ENCODE measurements around the gene WBP1. TPM values are rescaled to one million over a fixed set of nuclear protein-coding genes. Genes with fewer than 3 reads are reported as not detected.
A peak's percentile ranks its signal among the peaks of the same experiment; 100 is the strongest.
"Not testable (repeated sequence)": the region's sequence is repeated elsewhere in the genome, so short reads cannot be mapped to it uniquely, and the experiment has no call there.

WBP1 gene
- total RNA-seq, 1 donor from 2014 or later = 68.6 TPM

DNA sequence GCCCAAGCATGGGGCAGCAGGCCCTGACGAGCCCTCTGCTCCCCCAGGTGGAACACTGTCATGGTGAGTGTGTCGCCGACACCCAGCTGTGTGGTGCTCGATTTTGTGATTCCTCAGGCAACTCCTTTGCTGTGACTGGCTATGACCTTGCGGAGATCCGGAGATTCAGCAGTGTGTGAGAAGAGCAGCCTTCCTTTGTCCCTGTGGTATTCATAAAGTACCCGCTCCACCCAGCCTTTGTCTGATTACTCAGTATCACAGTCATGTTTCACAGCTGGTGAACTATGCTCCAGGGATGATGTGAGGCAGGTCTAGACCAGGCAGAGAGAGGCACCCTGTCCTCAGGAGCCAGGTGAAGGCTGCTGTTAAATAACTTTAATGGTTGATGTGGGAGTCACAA, 32.7 kb upstream of the WBP1 start:
- ATAC-seq (no peak), DNase-seq (ENCODE audit: low spot score) (no peak)
- intact Hi-C loops (cut with DNase I) = no loop called here

DNA sequence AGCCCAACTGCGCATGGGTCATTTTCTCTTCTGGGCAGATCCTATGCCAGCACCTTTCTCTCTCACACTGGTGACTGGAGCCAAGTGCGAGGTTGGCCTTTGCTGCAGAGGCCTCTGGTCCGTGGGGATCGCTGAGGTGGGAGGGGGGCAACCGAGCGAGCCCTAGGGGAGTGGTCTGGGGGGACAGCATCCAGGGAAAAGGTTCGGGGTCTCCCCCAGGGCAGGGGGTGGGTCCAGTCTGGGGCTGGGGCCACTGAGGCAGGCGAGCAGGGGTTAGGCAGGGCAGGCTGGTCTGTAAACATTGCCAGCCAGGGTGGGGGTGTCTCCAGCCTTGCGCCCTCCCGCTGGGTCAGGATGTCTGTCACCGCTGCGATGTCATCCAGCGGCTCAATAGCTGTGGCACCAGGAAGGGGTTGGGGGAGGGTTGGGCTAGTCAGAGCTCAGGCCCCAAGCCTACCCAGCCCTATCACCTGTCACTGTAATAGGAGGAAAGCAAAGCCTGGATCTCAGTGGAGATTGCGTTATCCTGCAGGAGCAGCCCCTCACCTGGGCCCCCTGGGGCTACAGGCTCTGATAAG, 32.0 kb upstream of the WBP1 start:
- ATAC-seq = no peak
- DNase-seq (ENCODE audit: low spot score) = no peak
- intact Hi-C loops (cut with DNase I) = no loop called here

GRCh38 chr2:74427551-74427950, 30.7 kb upstream of the WBP1 start:
- intact Hi-C loops (cut with DNase I) = no loop called here
- no peak for DNase-seq (ENCODE audit: low spot score)
- no peak for ATAC-seq

GRCh38 chr2:74428675-74429074, 29.6 kb upstream of the WBP1 start:
- intact Hi-C loops (cut with DNase I) = no loop called here
- ATAC-seq = no peak
- no peak for DNase-seq (ENCODE audit: low spot score)

DNA sequence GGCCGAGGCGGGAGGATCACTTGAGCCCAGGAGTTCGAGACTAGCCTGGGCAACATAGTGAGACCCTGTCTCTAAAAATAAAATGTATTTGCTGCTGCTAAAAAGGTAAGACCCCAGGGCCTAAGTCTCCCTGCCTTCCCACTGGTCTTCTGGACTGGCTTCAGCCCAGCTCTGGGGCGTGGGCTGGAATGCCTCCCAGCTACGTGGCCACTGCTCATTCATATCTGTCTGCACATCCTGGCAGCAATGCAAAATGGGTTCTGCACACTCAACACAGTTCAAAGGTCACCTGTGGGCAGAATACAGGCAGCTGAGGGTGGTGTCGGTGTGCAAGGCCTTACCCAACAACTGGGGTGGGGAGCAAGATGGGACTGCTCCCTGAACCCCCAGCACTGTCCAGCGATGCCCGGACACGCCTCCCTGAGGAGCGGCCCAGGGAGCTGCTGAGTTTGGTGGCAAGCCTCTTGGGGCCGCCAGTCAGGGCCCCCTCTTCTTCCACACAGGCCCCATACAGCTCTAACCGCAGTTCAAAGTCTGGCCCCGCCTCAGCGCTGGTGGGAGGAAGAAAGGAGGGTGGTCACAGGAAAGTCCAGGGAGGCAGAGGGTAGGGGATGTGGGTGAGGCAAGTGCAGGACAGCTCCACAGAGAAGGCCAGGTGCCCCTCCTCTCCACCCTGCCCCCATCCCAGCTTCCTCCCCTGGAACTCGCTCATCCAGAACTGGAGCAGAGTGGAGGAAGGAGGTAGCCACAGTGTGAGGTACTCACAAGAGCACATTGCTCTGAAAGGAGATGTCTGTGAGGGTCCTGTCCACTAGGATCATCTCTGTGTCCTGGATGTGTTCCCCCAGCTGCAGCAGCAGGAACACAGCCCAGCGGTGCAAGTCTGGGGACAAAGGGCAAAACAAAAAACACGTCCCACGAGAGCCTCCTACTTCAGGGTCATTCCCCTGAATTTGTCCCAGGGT, 28.5 kb upstream of the WBP1 start:
- ATAC-seq (no peak), DNase-seq (ENCODE audit: low spot score) (no peak)
- intact Hi-C loops (cut with DNase I) = no loop called here

- DNase-seq (ENCODE audit: low spot score) (no peak), ATAC-seq (no peak)
- intact Hi-C loops (cut with DNase I) = no loop called here
Measured at GRCh38 chr2:74430502-74430901, 27.7 kb upstream of the WBP1 start.

GRCh38 chr2:74436111-74436805, 22.0 kb upstream of the WBP1 start:
- intact Hi-C loops (cut with DNase I) = no loop called here
- no peak for ATAC-seq
- no peak for DNase-seq (ENCODE audit: low spot score)

DNA sequence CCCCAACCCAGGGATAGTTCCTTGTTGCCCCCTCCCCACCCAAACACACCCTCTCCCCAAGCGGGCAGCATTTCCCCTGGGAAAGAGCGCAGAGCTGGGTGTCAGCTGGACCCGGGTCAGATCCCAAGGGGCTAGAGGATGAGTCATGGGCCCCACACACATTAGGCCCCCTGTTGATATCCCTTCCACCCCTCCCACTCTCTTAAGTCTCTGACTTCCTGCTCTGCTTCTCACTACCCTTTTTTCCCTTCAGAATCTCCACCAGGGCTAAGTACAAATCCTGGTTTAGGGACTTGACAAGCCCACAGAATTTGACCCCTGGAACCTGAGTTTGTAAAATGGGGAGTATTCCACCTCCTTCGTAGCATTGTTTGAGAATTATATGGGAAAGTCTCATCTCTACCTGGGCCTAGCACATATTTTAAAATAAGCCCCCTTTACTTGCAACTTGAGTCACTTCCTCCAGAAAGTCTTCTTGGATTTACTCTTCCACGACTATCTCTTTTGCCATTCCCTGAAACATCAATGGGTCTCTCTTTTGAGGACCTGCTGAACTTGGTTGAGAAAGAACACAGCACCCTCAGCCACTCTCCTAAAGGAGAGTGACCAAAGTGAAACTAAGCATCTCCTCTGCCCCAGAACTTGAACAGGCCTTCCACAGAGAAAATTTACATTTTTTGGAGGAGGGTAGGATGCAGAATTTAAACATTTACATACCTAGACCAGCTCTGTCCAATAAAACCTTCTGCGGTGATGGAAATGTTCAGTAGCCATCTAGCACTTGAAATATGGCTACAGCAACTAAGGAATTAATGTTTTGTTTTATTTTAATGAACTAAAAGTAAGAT, 21.2 kb upstream of the WBP1 start:
- DNase-seq (ENCODE audit: low spot score) (no peak), ATAC-seq (no peak)
- intact Hi-C loops (cut with DNase I) = no loop called here

DNA sequence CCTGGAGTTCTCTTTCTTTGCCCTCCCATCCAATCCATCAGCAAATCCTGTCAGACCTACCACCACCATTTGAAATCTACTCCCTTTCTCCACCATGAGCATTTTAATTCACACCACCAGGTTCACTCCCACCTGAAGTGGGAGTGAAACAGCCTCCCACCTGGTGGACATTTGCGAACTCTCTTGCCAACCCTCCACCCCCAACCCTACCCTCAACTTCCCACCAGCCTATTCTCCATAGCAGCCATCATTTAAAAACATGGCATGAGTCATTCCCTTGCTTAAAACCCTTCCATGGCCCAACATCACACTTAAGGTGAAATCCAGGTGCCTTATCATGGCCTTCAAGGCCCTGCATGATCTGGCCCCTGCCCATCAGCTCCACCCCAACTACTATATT, 20.0 kb upstream of the WBP1 start:
- ATAC-seq (no peak), DNase-seq (ENCODE audit: low spot score) (no peak)
- intact Hi-C loops (cut with DNase I) = no loop called here

DNA sequence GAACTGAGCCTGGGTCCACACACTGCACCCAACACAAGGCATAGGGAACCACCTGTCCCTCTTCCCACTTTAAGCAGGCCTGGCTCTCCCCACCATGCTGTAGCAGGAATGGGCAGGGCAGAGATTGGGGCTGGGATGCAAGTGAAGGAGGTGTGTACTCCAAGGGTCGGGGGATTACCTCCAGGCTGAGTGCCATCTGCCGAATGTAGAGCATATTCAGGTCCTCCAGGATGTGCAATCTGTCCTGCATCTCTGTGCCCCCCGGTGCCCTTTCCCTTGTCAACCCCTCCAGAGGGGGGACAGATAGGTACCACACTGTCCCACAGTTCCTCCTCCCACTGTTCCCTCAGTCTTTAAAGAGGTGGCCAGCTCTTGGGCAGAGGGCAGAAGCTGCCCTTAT, 18.9 kb upstream of the WBP1 start:
- ATAC-seq (no peak), DNase-seq (ENCODE audit: low spot score) (no peak)
- intact Hi-C loops (cut with DNase I) = no loop called here

DNA sequence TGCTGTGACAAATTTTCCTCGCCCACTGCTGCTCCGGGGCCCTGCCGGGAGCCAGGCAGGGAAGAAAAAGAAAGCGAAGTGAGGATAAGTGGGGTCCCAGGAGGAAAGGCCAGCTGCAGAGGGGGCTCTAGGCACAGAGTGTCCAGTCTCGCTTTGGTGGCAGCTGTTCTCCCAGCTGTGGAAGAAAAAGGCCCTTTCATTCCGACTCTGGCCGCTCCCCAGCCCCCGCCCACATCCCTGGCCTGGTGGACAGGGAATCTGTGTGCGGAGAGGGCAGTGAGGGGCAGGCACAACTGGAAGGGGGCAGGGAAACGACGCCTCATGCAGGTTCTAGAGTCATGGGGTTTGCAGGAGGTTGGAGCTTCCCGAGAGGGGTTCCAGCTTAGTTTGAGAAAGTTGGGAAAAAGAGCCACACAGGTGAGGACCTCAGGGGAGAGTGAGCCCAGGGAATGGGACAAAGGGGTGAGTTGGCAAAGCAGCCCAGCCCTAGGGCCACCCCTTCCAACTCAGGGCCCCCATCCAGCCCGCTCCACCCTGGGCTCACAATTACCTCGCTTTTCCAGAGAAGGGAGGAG, 18.3 kb upstream of the WBP1 start:
- DNase-seq (ENCODE audit: low spot score) (peak; percentile 90), ATAC-seq (peak; percentile 84)
- intact Hi-C loops (cut with DNase I) = no loop called here

- DNase-seq (ENCODE audit: low spot score) = peak; percentile 93
- ATAC-seq = peak; percentile 93
- intact Hi-C loops (cut with DNase I) = no loop called here
Measured at GRCh38 chr2:74440378-74441169, 17.7 kb upstream of the WBP1 start.

GRCh38 chr2:74441170-74441689, 17.0 kb upstream of the WBP1 start:
- DNase-seq (ENCODE audit: low spot score) (peak; percentile 75), ATAC-seq (peak; percentile 18)
- intact Hi-C loops (cut with DNase I) = no loop called here

DNA sequence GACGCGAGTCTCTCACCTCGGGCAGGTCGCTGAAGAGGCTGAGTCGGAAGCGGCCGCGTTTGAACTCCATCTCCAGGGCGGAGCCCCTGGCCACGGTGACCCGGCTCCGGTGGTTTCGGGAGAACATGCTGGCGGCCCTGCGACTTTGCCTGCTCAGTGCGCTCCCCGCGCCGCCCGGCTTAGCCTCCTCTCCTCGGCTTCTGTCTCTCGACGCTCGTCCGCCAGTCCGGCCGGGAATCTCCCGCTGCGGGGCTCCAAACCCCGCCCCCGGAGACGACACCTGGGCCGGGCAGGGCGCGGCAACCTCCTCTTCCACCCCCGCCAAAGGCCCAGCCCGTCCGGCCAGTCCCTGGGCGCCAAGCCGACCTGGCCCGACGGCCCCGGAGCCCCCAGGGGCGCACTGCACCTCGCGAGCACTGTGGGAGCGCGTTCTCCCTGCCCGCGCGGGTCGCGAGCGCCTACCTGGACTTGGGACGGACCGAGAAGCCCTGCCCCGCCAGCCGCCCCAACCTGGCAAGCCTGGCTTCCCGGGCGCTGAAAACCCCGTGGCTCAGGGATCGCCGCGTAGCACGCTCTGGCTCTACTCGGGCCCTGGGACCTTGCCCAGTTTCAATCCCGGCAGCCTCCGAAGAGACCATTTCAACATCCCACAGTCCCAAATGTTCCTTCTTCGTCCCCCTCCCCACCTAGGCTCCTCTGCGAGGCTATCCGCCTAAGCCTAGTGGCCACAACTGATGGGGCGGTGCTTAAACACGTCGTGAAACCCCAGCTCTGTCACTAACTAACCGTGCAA, 16.4 kb upstream of the WBP1 start, which contains the start of gene RTKN:
RTKN (minus strand) TSS at position 248 of the 793 bp plus-strand sequence; CDS start at position 127, 121 bp downstream.
- intact Hi-C loops (cut with DNase I) = no loop called here
- peak; percentile 1 for ATAC-seq
- peak; percentile 71 for DNase-seq (ENCODE audit: low spot score)

GRCh38 chr2:74442483-74443297, 15.5 kb upstream of the WBP1 start:
- ATAC-seq; intact Hi-C loops (cut with DNase I); DNase-seq (ENCODE audit: low spot score): not testable (repeated sequence)

All from sciatic nerve (tissue), 2 donors.